NCI-H2081 treated with DMSO at 0.1 percent for 48 hours (cell line): ENCODE measurements around the gene KLC3.

Experiments
- DNase-seq: peaks from one replicate; lab custom pipeline; 2025; lab: John Stamatoyannopoulos, UW

Gene KLC3

GRCh38 chr19:45349126-45349415 is 8.5 kb downstream of the KLC3 start:
- no peak for DNase-seq

- DNase-seq, result no peak
Observed at GRCh38 chr19:45349430-45349941, 8.9 kb downstream of the KLC3 start.

GRCh38 chr19:45350477-45351058 is 10.0 kb downstream of the KLC3 start:
- no peak for DNase-seq

- no peak for DNase-seq
Observed at GRCh38 chr19:45351401-45351952, 10.9 kb downstream of the KLC3 start.

GRCh38 chr19:45352062-45352461 is 11.5 kb downstream of the KLC3 start:
- no peak for DNase-seq

- DNase-seq, result no peak
Observed at GRCh38 chr19:45352471-45352870, 11.9 kb downstream of the KLC3 start.

- DNase-seq, result no peak
Observed at GRCh38 chr19:45352914-45353796, 12.6 kb downstream of the KLC3 start.

- DNase-seq, result no peak
Observed at GRCh38 chr19:45354241-45354842, 13.8 kb downstream of the KLC3 start.

- DNase-seq, result no peak
Observed at GRCh38 chr19:45355402-45355801, 14.9 kb downstream of the KLC3 start.

- no peak for DNase-seq
Observed at GRCh38 chr19:45355910-45356309, 15.4 kb downstream of the KLC3 start.

- DNase-seq, result no peak
Observed at GRCh38 chr19:45356760-45357444, 16.4 kb downstream of the KLC3 start.

GRCh38 chr19:45357445-45357783 is 16.9 kb downstream of the KLC3 start:
- no peak for DNase-seq

- no peak for DNase-seq
Observed at GRCh38 chr19:45358213-45358792, 17.8 kb downstream of the KLC3 start.

GRCh38 chr19:45361608-45362007 is 21.1 kb downstream of the KLC3 start:
- DNase-seq, result no peak

- DNase-seq, result no peak
Observed at GRCh38 chr19:45362291-45362690, 21.7 kb downstream of the KLC3 start.

- no peak for DNase-seq
Observed at GRCh38 chr19:45363861-45364459, 23.4 kb downstream of the KLC3 start.

GRCh38 chr19:45364696-45365095 is 24.1 kb downstream of the KLC3 start:
- no peak for DNase-seq

GRCh38 chr19:45368127-45368526 is 27.6 kb downstream of the KLC3 start:
- DNase-seq, result no peak

- DNase-seq, result no peak
Observed at GRCh38 chr19:45368737-45369340, 28.3 kb downstream of the KLC3 start.

- DNase-seq, result peak; percentile 95
Observed at GRCh38 chr19:45370410-45371204, 30.1 kb downstream of the KLC3 start, which contains the start of gene ERCC2. Gene ERCC2 (minus strand): TSS chr19:45370573. CDS start chr19:45370540, 33 bp downstream.
